H1 (cell line): ENCODE data around the gene SPOCD1.

Source experiments
- RBBP5 ChIP-seq: IDR thresholded peaks from 2 replicates; pipeline ENCODE4 v1.7.1; 2012; ENCODE audit warnings: low read depth, mild to moderate bottlenecking, inconsistent platforms, low read length, moderate library complexity, borderline replicate concordance
- SIRT6 ChIP-seq: IDR thresholded peaks from one replicate; pipeline ENCODE4 v1.7.1; 2012; ENCODE audit warnings: low read length, inconsistent platforms
- TAF7 ChIP-seq: optimal IDR thresholded peaks from 2 replicates; pipeline ENCODE3; 2011; ENCODE audit warnings: low read depth, mild to moderate bottlenecking, inconsistent platforms, low read length, moderate library complexity, borderline replicate concordance

- TF ChIP-seq TAF7 (peak; percentile 21), RBBP5 (no peak), SIRT6 (no peak)
Observed at GRCh38 chr1:31782421-31783410, 33.1 kb downstream of the SPOCD1 start.
